GM12878 (cell line): Measurements from ENCODE around the gene MEN1. TPM values are rescaled to one million over a fixed set of nuclear protein-coding genes. Genes with fewer than 3 reads are reported as not detected.
A peak's percentile ranks its signal among the peaks of the same experiment; 100 is the strongest.

ENCODE experiments used
- ATF2 ChIP-seq: IDR thresholded peaks from 2 replicates; pipeline ENCODE4 v1.6.1; 2012; ENCODE audit warnings: low read length, inconsistent platforms
- CREB1 ChIP-seq: IDR thresholded peaks from 2 replicates; pipeline ENCODE4 v1.6.1; 2012; ENCODE audit warnings: low read depth, mild to moderate bottlenecking, inconsistent platforms
- LARP7 ChIP-seq: fragments of 450-650 bp; IDR thresholded peaks from 2 replicates; pipeline ENCODE4 v1.6.1; 2017; ENCODE audit warnings: mild to moderate bottlenecking
- PRDM15 ChIP-seq: fragments of 450-650 bp; formaldehyde crosslinking; IDR thresholded peaks from 2 replicates; pipeline ENCODE4 v1.4.0; 2020; ENCODE audit warnings: mild to moderate bottlenecking, moderate library complexity
- RAD51 ChIP-seq: fragments of 450-650 bp; IDR thresholded peaks from 2 replicates; pipeline ENCODE4 v1.6.1; 2016; ENCODE audit warnings: moderate library complexity, mild to moderate bottlenecking, inconsistent platforms
- ZBED1 ChIP-seq: IDR thresholded peaks from 2 replicates; pipeline ENCODE4 v1.6.1; 2016; ENCODE audit warnings: borderline replicate concordance
- polyA plus RNA-seq, 11 experiments: library from polyadenylated mRNA; depleted of rRNA in 4 of 11; unstranded in 6 of 11; stranded (reverse) in 5 of 11; fragments of >200 nt; fragmentation: Nextera tagmentation in 4 of 11; fragmentation: Illumina TruSeq in 1 of 11; extraction: Ambion mirVana in 4 of 11; extraction: Trizol in 1 of 11; gene quantifications; 1 replicate in 1 of 11; 2 replicates in 10 of 11; pipeline versions ENCODE4 v1.2.1 to v1.2.3, GENCODE V29; 2011 to 2016; ENCODE audit warnings: inconsistent platforms in 2 of 11, missing spikeins in 2 of 11, low read depth in 1 of 11
- total RNA-seq, 4 experiments: library from RNA; depleted of rRNA in 3 of 4; stranded (reverse); fragments of >200 nt in 3 of 4; fragmentation: Illumina TruSeq in 1 of 4; extraction: Trizol in 1 of 4; gene quantifications; 2 replicates each; pipeline versions ENCODE4 v1.2.1 to v1.2.3, GENCODE V29; 2013 to 2021

The MEN1 gene
- total and polyA plus RNA-seq, 10 of the 15 experiments (the other 5 are each of a cell fraction or from before 2014, with no cell fraction given) = 2.5 to 39.7 (median 20.7) TPM

GRCh38 chr11:64858467-64859263 lies 48.3 kb upstream of the MEN1 start (continued):
- TF ChIP-seq LARP7 (peak; percentile 13; the same call in 1 of the 2 replicates), CREB1 (no peak), PRDM15 (CRISPR knock-in tag) (no peak), ATF2 (no peak), RAD51 (no peak), ZBED1 (no peak)
